Cardiac fibroblast (primary cell): ENCODE data around the gene MACROH2A1.

Experiments
- DNase-seq, 2 donors: peaks; one replicate each; pipeline versions ENCODE4 v3.0.0 to v3.0.0-alpha.2; 2010; ENCODE audit warnings: low read depth in 2 of 2
- H3K4me3 ChIP-seq, 2 donors: replicated peaks in 1 of 2; 1 replicate in 1 of 2; 2 replicates in 1 of 2; pipeline ENCODE4 v1.5.1; 2011; ENCODE audit warnings: low read depth in 2 of 2, low read length in 2 of 2, mild to moderate bottlenecking in 2 of 2, moderate library complexity in 1 of 2
- TF ChIP-seq, protein P1 (sequence below): IDR thresholded peaks from one replicate; pipeline ENCODE4 v1.5.1; 2011; ENCODE audit warnings: low read depth, mild to moderate bottlenecking, low read length, inconsistent platforms

Gene MACROH2A1

DNA sequence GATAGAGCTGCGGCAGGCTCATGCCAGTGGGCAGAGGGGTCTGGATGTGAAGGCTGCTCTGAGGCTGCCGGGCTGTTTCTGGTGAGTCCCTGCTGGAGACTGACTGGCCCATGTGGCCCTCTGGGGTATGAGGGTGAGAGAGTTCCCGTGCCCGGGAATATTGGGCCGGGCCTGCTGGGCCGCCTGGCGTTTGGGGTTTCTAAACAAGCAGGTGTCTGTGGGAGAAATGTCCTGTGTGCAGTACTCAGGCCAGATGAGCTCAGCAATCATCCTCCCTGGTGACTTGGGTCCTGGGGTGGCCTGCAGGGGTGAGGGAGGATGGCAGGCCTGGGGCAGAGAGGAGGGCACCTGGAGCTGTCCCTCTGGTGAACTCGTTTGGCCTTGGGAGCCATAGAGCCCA lies 74.9 kb downstream of the MACROH2A1 start:
- no peak for DNase-seq
- TF ChIP-seq, protein P1, sequence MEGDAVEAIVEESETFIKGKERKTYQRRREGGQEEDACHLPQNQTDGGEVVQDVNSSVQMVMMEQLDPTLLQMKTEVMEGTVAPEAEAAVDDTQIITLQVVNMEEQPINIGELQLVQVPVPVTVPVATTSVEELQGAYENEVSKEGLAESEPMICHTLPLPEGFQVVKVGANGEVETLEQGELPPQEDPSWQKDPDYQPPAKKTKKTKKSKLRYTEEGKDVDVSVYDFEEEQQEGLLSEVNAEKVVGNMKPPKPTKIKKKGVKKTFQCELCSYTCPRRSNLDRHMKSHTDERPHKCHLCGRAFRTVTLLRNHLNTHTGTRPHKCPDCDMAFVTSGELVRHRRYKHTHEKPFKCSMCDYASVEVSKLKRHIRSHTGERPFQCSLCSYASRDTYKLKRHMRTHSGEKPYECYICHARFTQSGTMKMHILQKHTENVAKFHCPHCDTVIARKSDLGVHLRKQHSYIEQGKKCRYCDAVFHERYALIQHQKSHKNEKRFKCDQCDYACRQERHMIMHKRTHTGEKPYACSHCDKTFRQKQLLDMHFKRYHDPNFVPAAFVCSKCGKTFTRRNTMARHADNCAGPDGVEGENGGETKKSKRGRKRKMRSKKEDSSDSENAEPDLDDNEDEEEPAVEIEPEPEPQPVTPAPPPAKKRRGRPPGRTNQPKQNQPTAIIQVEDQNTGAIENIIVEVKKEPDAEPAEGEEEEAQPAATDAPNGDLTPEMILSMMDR = no peak
- H3K4me3 ChIP-seq = no peak overlapping the region

DNA sequence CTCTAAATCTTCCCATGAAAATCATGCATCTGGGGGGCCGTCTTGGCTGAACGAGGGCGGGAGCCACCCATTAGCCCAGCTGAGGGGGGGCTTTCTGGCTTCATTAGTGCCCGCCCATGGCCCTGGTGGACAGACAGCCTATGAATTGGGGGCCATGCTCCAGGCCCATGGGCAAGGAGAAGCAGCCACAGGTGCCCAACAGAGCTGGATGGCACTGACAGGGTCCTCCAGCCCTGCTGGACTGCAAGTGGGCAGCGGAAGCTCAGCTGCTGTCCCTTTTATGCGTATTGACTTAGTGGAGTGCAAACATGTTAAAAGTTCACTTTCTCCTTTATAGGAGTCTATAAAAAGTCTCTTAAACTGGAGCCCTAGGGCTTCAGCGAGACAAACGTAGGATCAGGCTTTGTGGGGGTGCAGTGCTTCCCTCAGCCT lies 75.3 kb downstream of the MACROH2A1 start:
- H3K4me3 ChIP-seq = no peak overlapping the region
- no peak for DNase-seq
- TF ChIP-seq, protein P1 = no peak

DNA sequence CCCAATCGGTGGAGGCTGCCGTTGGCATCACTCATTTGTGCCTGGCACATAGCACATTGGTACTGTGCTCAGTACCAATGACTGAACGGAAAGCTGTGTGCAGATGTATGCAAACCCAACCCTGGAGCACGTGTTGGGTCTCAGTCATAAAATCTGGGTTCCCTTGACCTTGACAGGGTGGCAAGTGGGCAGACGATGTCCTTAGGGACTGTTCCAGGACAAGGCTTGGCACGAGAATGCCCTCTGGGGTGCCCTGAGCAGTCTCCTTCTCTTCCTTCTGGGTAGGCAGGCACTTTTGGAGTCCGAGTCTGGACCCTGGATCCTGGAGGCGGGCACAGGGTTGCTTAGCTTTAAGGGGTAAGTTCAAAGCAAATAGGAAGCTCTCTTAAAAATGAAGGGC lies 75.8 kb downstream of the MACROH2A1 start:
- no peak for DNase-seq
- TF ChIP-seq, protein P1 = no peak
- H3K4me3 ChIP-seq = no peak overlapping the region

DNA sequence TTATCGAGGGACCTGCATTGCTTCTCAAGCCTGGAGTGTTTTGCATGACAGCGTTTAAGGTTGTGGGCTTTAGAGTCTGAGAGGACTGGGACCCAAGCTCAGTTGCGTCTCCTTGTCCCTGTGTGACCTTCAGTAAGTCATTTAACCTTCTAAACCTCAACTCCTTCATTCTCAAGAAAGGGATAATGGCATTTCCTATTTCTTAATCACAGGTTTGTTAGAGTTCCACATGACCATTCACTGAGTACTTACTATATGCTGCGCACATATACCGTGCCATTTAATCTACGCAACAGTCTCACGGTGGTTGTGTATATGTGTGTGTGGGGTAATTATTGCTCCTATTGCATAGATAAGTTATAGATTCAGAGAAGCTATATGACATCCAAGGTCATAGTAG lies 76.3 kb downstream of the MACROH2A1 start:
- H3K4me3 ChIP-seq = no peak overlapping the region
- DNase-seq = no peak
- TF ChIP-seq, protein P1 = no peak

DNA sequence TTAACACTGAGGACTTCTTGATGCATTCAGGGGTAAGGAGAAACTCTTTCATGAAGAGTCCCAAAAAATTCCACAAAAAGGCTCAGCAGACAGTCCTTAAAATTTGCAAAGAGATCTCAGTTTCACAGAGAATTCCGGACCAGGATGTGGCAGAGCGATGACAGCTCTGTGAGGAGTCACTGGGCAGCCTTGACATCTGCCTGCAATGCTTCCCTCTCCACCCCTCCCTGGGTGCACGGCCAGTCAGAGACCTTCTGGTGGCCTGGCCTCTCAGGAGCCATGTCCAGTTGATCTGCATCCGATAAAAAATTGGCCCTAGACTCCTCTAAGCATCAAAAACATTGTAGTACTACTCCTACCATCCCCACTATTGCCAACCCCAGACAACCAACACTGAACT lies 76.8 kb downstream of the MACROH2A1 start:
- TF ChIP-seq, protein P1 = no peak
- DNase-seq = no peak
- H3K4me3 ChIP-seq = no peak overlapping the region

DNA sequence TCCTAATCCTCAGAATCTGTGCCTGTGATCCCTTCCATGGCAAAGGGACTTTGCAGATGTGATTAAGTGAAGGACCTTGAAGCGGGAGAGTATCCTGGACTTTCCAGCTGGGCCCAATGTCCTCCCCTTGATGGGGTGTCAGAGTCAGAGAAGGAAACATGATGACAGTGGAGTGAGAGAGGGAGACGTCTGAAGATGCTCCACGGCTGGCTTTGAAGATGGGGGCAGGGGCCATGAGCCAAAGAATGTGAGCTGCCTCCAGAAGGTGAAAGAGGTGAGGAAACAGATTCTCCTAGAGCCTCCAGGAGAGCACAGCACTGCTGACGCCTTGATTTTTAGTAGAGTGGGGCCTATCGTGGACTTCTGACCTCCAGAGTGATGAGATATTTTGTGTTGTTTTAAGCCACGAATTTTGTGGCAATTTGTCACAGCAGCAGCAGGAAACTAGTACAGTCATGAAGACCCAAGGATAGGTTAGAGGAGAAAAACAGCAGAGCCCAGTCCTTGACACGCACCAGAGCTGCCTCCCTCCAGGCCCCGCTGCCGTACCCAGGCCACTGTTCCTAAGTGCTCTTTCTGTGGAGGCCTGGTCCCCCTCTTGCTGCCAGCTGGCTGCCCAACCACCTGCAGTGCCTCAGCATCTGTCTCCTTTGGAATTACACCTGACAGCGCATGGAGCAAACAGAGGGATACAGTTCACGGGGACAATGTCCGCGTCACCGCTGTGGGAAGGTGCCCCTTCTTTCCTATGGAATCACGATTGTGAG lies 78.1 kb downstream of the MACROH2A1 start:
- DNase-seq = no peak
- no peak overlapping the region for H3K4me3 ChIP-seq

More for the DNA sequence above, 78.1 kb downstream of the MACROH2A1 start:
- TF ChIP-seq, protein P1 = no peak
